MM.1S (cell line): ENCODE results near the gene CRY1.

Source experiments
- CTCF ChIP-seq: fragments of 300-600 bp; sonication (generic); IDR thresholded peaks from 2 replicates; pipeline ENCODE4 v1.5.1; 2016; ENCODE audit warnings: antibody characterized with exemption, low read length, mixed read lengths
- EZH2phosphoT487 ChIP-seq: fragments of 300-600 bp; sonication (generic); IDR thresholded peaks from 2 replicates; pipeline ENCODE4 v1.6.1; 2018; ENCODE audit warnings: antibody characterized with exemption, low read length

GRCh38 chr12:107064687-107065086 lies 28.7 kb downstream of the CRY1 start:
- TF ChIP-seq CTCF (no peak), EZH2phosphoT487 (no peak)
